Measurements from ENCODE around the gene DDX39B. TPM values are rescaled to one million over a fixed set of nuclear protein-coding genes. Genes with fewer than 3 reads are reported as not detected.

Gene DDX39B
- total and polyA plus RNA-seq, 12 donors, result 155 to 969 (median 298) TPM

DNA sequence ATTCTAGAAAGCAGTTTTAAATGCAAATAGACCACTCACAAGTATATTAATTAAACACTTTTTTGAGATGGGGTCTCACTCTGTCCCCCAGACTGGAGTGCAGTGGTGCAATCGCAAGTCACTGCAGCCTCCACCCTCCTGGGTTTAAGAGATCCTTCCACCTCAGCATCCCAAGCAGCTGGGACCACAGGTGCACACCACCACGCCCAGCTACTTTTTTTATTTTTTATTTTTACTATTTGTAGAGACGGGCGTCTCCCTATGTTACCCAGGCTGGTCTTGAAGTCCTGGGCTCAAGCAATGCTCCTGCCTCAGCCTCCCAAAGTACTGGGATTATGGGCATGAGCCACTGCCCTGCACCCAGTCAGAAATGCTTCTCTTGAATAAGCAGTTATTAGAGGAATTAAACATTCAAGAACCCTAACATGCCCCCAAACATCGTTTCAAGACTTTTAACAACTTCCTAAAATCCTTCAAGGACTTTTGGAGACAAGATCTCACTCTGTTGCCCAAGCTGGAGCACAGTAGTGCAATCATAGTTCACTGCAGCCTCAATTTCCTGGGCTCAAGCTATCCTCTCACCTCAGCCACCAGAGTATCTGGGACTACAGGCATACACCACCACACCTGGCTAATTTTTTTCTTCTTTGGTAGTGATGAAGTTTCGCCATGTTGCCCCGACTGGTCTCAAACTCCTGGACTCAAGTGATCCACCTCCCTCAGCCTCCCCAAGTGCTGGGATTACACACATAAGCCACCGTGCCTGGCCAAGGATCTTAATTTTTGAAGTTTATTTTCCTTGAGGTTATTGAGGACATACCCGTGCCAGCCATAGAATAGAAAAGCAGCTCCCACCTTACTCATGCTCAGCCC lies 9.8 kb downstream of the DDX39B start:
- Histone ChIP-seq H3K4me1 (replicated peaks in 1 of 2) (peaks cover 0 to 8% of the 10 kb centered on the region in 2 donors), H3K36me3 (replicated peaks in 1 of 2) (peaks cover 0 to 71% of the 10 kb centered on the region in 2 donors), H3K9me3 (replicated peaks in 1 of 3) (no peaks in the 10 kb centered on the region), H3K27ac (peak overlapping the region in 1 of 5 donors; percentile 14), H3K27me3 (no peaks in the 10 kb centered on the region), H3K4me3 (no peak overlapping the region)
- intact Hi-C loops (cut with DNase I), result no loop called here
- DNase-seq, result no peak
- TF ChIP-seq, protein P1, sequence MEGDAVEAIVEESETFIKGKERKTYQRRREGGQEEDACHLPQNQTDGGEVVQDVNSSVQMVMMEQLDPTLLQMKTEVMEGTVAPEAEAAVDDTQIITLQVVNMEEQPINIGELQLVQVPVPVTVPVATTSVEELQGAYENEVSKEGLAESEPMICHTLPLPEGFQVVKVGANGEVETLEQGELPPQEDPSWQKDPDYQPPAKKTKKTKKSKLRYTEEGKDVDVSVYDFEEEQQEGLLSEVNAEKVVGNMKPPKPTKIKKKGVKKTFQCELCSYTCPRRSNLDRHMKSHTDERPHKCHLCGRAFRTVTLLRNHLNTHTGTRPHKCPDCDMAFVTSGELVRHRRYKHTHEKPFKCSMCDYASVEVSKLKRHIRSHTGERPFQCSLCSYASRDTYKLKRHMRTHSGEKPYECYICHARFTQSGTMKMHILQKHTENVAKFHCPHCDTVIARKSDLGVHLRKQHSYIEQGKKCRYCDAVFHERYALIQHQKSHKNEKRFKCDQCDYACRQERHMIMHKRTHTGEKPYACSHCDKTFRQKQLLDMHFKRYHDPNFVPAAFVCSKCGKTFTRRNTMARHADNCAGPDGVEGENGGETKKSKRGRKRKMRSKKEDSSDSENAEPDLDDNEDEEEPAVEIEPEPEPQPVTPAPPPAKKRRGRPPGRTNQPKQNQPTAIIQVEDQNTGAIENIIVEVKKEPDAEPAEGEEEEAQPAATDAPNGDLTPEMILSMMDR (IDR thresholded peaks at IDR 0.05), result no peak
- TF ChIP-seq POLR2A (IDR thresholded peaks at IDR 0.05), result no peak
- 64 to 71% (median 67%) methylated on average over 9 of the region's 9 CpGs for WGBS, 4 donors

DNA sequence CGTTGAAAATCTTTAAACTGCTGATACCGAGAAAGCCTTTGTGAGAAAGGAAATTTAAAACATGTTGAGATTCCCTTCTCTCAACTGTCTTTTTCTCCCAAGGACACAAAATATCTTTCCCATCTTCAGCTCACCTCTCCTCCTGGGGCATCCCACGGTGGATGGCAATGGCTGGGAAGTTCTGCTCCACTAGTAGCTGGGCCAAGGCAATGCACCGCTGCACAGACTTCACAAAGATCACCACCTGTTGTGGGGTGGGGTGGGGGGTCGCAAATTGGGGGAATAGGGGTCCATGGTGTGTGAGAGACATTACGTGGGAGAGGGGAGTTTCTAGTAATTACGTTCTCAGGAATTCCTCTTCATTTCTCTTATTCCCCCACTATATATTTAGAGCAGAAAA lies 10.6 kb downstream of the DDX39B start:
- Histone ChIP-seq H3K27me3 (no peaks in the 10 kb centered on the region), H3K36me3 (replicated peaks in 1 of 2) (peaks cover 0 to 63% of the 10 kb centered on the region in 2 donors), H3K9me3 (replicated peaks in 1 of 3) (no peaks in the 10 kb centered on the region), H3K27ac (no peak overlapping the region), H3K4me1 (replicated peaks in 1 of 2) (peaks cover 0 to 3% of the 10 kb centered on the region in 2 donors), H3K4me3 (no peak overlapping the region)
- 85 to 91% (median 90%) methylated on average over 7 of the region's 7 CpGs for WGBS, 4 donors
- no peak for DNase-seq
- TF ChIP-seq, protein P1 (IDR thresholded peaks at IDR 0.05), result no peak
- TF ChIP-seq POLR2A (IDR thresholded peaks at IDR 0.05), result no peak
- intact Hi-C loops (cut with DNase I), result no loop called here

DNA sequence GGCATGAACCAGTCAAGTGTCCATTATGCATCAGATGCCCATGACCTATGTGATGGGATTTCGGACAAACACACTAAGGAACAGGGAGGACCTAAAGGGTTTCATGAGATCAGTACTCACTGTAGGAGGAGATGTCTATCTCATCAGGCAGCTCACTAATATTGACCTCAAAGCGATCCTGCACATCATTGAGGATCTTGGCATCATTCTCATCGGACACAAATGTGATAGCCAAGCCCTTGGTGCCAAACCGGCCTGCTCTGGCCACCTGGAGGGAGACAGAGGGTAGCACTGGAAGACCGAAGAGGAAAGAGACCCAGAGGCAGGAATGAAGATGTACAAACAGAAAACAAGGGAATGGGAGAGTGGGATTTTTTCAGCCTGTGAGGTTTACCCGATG lies 11.1 kb downstream of the DDX39B start:
- WGBS, 4 donors, result 67 to 90% (median 71%) methylated on average over 5 to 6 of the region's 6 CpGs

More for the DNA sequence above, 11.1 kb downstream of the DDX39B start:
- H3K4me1 ChIP-seq (replicated peaks in 1 of 2), result peaks cover 2 to 3% of the 10 kb centered on the region in 2 donors
- TF ChIP-seq, protein P1 (IDR thresholded peaks at IDR 0.05), result no peak
- TF ChIP-seq POLR2A (IDR thresholded peaks at IDR 0.05), result no peak
- no peak overlapping the region for H3K4me3 ChIP-seq
- no peaks in the 10 kb centered on the region for H3K9me3 ChIP-seq (replicated peaks in 1 of 3)
- no peak overlapping the region for H3K27ac ChIP-seq
- H3K27me3 ChIP-seq, result no peaks in the 10 kb centered on the region
- peaks cover 0 to 58% of the 10 kb centered on the region in 2 donors for H3K36me3 ChIP-seq (replicated peaks in 1 of 2)
- intact Hi-C loops (cut with DNase I), result no loop called here
- DNase-seq, result no peak
